Mesendoderm (in vitro differentiated cells): ENCODE data around the gene THSD8.

Experiments
- DNase-seq: peaks from one replicate; pipeline ENCODE4 v3.0.0; 2013
- H2AK5ac ChIP-seq: 2 replicates; pipeline ENCODE4 v1.6.1; 2013; ENCODE audit warnings: low read length, inconsistent platforms
- H2BK120ac ChIP-seq: 2 replicates; pipeline ENCODE4 v1.6.1; 2013; ENCODE audit warnings: low read depth, mild to moderate bottlenecking, low read length, moderate library complexity, mixed read lengths
- H2BK15ac ChIP-seq: replicated peaks from 2 replicates; pipeline ENCODE4 v1.6.1; 2013; ENCODE audit warnings: low read depth, mild to moderate bottlenecking, moderate library complexity
- H2BK5ac ChIP-seq: 2 replicates; pipeline ENCODE4 v1.6.1; 2013; ENCODE audit warnings: low read length, inconsistent platforms
- H3K18ac ChIP-seq: 2 replicates; pipeline ENCODE4 v1.6.1; 2013; ENCODE audit warnings: mild to moderate bottlenecking, low read length, mixed read lengths
- H3K23ac ChIP-seq: one replicate; pipeline ENCODE4 v1.6.1; 2013; ENCODE audit warnings: low read length
- H3K27ac ChIP-seq: 2 replicates; pipeline ENCODE4 v1.5.1; 2013; ENCODE audit warnings: low read depth, mild to moderate bottlenecking, inconsistent platforms, low read length, moderate library complexity
- H3K27me3 ChIP-seq: 2 replicates; pipeline ENCODE4 v1.6.1; 2013; ENCODE audit warnings: low read length, control low read depth, mild to moderate bottlenecking, inconsistent platforms; ENCODE audit not compliant: insufficient read depth, poor library complexity
- H3K36me3 ChIP-seq: 2 replicates; pipeline ENCODE4 v1.6.1; 2013; ENCODE audit warnings: low read length, inconsistent platforms; ENCODE audit not compliant: control insufficient read depth, insufficient read depth
- H3K4ac ChIP-seq: one replicate; pipeline ENCODE4 v1.6.1; 2013; ENCODE audit warnings: low read depth, mild to moderate bottlenecking, low read length, moderate library complexity
- H3K4me1 ChIP-seq: 2 replicates; pipeline ENCODE4 v1.6.1; 2013; ENCODE audit warnings: low read depth, low read length, inconsistent platforms; ENCODE audit not compliant: control insufficient read depth
- H3K4me2 ChIP-seq: 2 replicates; pipeline ENCODE4 v1.6.1; 2013; ENCODE audit warnings: low read length
- H3K4me3 ChIP-seq: 2 replicates; pipeline ENCODE4 v1.5.1; 2013; ENCODE audit warnings: mild to moderate bottlenecking, low read length
- H3K56ac ChIP-seq: one replicate; pipeline ENCODE4 v1.6.1; 2013; ENCODE audit warnings: low read length
- H3K79me1 ChIP-seq: 2 replicates; pipeline ENCODE4 v1.6.1; 2013; ENCODE audit warnings: low read length, inconsistent platforms
- H3K79me2 ChIP-seq: 2 replicates; pipeline ENCODE4 v1.6.1; 2013; ENCODE audit warnings: mild to moderate bottlenecking, low read length; ENCODE audit not compliant: control insufficient read depth, insufficient read depth
- H3K9ac ChIP-seq: 2 replicates; pipeline ENCODE4 v1.6.1; 2013; ENCODE audit warnings: low read length, inconsistent platforms
- H4K5ac ChIP-seq: one replicate; pipeline ENCODE4 v1.6.1; 2013; ENCODE audit warnings: low read length
- H4K8ac ChIP-seq: one replicate; pipeline ENCODE4 v1.6.1; 2013; ENCODE audit warnings: low read depth, mild to moderate bottlenecking, control low read depth, low read length, moderate library complexity
- WGBS: extraction: QIAGEN DNeasy Blood & Tissue Kit; methylation state at CpG from one replicate; pipeline ENCODE4 v1.1.7; 2013; ENCODE audit warnings: low lambda C conversion rate, missing lambda C conversion rate; ENCODE audit not compliant: insufficient coverage; ENCODE audit errors: extremely low coverage; 5-methylcytosine and 5-hydroxymethylcytosine counted together

Gene THSD8

DNA sequence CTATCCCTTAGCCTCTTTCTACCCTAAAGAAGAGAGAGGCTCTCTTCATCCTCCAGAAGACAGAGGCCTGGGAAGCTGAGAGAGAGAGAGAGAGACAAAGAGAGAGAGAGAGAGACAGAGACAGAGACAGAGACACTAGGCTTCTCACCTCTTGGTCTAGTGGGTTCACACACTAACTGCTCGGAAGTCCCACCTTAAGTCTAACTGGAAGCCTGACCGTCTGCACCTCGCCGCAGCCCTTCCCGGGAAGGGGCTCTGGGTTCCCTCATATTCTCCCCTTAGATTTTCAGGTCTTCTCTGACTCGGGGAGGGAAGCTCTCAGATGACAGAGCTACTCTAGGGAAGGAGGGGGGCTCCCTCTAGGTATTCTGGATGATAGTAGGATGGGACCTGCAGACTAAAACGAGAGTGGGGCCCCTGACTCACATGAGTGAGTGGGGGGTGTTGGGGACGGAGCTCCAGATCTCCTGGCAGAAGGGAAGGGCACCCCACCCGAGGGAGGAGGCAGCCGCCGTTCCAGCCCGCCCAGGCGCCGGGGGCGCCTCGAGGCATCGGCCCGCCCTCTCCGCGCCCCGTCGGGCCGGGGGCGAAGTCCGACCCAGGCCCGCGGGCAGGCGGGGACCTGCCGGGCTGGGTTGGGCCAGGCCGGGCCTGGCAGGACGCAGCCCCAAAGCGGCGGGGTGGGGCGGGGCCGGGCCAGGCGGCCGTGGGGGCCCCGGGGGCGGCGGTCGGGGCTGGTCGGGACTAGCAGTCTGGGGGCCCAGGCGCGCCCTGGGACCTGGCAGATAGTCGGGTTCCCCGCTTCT is 12.6 kb upstream of the THSD8 start:
- peak overlapping the region; percentile 15 for H3K27ac ChIP-seq
- H4K8ac ChIP-seq, result no peak overlapping the region

DNA sequence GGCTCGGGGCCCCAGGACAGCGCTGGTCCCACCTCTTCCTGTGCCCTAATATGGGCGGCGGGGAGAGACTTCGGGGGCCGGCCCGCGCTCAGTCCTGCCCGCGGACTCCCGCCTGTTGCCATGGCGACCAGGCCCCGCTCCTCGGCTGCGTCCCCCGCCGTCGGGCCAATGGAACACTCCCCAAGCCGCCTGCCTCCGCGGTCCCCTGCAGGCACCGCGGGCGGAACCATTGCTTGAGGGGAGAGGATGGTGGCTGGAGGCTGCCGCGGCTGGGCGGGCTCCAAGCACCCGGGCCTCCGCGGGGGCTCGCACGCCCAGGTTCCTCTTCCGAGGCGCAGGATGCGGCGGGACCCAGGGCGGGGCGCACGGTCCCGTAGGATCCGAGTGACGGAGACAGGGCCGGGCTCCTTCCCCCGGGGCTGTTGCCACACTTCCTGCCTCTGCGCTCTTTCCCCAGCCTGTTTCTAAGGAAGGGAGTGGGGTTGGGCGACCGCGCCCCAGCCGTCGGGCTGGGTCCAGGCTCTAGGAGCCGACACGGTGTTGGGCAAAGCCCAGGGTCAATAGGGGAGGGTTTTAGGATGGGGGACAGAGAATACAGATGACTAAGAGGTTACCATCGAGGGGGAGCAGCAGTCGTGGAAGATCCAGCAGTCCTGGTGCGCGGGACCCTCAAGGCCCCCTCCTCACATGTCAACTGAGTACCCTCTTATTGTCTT is 11.8 kb upstream of the THSD8 start:
- Histone ChIP-seq H3K18ac (peak overlapping the region; percentile 94), H3K79me2 (peaks cover 1% of the 10 kb centered on the region), H2AK5ac (no peak overlapping the region), H3K27ac (peak overlapping the region; percentile 69), H3K4me3 (no peak overlapping the region), H2BK5ac (no peak overlapping the region), H3K56ac (peak overlapping the region; percentile 84), H3K4me1 (peaks cover 17% of the 10 kb centered on the region), H3K4ac (peak overlapping the region; percentile 64), H3K23ac (peak overlapping the region; percentile 24), H3K27me3 (no peaks in the 10 kb centered on the region), H2BK120ac (no peak overlapping the region), H4K8ac (no peak overlapping the region), H3K36me3 (no peaks in the 10 kb centered on the region), H3K4me2 (peak overlapping the region; percentile 67), H3K9ac (peak overlapping the region; percentile 73), H2BK15ac (no peak overlapping the region), H3K79me1 (peaks cover 2% of the 10 kb centered on the region), H4K5ac (no peak overlapping the region)
- peak; percentile 98 for DNase-seq
- no CpG with 5 or more reads among the region's 56 CpGs for WGBS

More for the DNA sequence above, 12.6 kb upstream of the THSD8 start:
- H3K23ac ChIP-seq, result no peak overlapping the region
- peaks cover 1% of the 10 kb centered on the region for H3K79me2 ChIP-seq
- no peak overlapping the region for H3K4me3 ChIP-seq
- peak overlapping the region; percentile 5 for H2BK5ac ChIP-seq
- H3K4me1 ChIP-seq, result peaks cover 17% of the 10 kb centered on the region
- DNase-seq, result peak; percentile 58
- peak overlapping the region; percentile 94 for H3K18ac ChIP-seq
- H3K36me3 ChIP-seq, result no peaks in the 10 kb centered on the region
- H3K9ac ChIP-seq, result peak overlapping the region; percentile 71
- H2BK120ac ChIP-seq, result peak overlapping the region; percentile 55
- H3K27me3 ChIP-seq, result no peaks in the 10 kb centered on the region
- peaks cover 2% of the 10 kb centered on the region for H3K79me1 ChIP-seq
- H2BK15ac ChIP-seq, result no peak overlapping the region
- WGBS, result no CpG with 5 or more reads among the region's 46 CpGs
- peak overlapping the region; percentile 64 for H3K4ac ChIP-seq
- no peak overlapping the region for H4K5ac ChIP-seq
- H3K4me2 ChIP-seq, result peak overlapping the region; percentile 37
- H3K56ac ChIP-seq, result peak overlapping the region; percentile 84
- no peak overlapping the region for H2AK5ac ChIP-seq

DNA sequence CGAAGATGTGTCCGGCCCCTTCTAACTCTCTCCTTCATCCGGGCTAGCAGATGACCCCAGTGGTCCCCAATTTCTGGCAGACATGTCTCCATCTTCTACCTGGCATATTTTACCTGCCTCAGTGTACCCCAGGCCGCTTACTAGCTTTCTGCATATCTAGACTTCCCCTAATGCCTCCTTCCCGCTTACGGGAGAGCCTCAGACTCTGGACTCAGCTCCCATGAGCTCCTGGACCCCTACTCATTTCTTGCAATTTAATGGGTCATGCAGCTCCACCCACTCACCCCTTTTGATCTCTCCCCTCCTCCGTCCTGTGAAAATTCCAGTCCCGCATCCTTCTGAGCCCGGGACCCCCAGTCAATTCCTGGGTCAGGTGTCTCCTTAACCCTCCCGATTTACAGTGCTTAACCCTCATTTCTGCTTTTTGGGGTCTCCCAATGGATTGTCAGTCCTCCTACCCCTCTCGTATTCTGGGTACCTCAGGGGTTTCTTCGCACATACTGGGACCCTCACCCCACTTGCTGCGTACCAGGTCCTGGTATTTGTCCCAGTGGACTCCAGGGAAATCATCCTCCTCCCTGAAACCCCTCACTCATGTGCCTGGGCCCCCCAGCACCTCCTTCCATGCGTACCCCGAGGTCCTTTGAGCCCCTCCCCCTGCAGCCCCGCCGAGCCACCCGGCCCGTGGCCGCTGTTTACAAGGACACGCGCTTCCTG is 11.1 kb upstream of the THSD8 start:
- DNase-seq, result no peak
- no peak overlapping the region for H4K8ac ChIP-seq

DNA sequence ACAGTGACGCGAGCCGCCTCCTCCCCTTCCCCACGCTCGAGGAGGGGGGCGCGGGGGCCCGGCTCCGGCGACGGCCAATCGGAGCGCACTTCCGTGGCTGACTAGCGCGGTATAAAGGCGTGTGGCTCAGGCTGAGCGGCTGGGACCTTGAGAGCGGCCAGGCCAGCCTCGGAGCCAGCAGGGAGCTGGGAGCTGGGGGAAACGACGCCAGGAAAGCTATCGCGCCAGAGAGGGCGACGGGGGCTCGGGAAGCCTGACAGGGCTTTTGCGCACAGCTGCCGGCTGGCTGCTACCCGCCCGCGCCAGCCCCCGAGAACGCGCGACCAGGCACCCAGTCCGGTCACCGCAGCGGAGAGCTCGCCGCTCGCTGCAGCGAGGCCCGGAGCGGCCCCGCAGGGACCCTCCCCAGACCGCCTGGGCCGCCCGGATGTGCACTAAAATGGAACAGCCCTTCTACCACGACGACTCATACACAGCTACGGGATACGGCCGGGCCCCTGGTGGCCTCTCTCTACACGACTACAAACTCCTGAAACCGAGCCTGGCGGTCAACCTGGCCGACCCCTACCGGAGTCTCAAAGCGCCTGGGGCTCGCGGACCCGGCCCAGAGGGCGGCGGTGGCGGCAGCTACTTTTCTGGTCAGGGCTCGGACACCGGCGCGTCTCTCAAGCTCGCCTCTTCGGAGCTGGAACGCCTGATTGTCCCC is 10.4 kb upstream of the THSD8 start, which contains the start of gene JUNB:
Gene JUNB, plus strand, starts transcription at position 142 of the 706 bp plus-strand sequence. Its CDS starts 286 bp downstream, at position 428.
- peak within 1 kb of the TSS; percentile 30 for H3K18ac ChIP-seq
- no peak within 1 kb of the TSS for H4K8ac ChIP-seq
- H3K79me2 ChIP-seq, result peaks cover 1% of the 10 kb centered on the region
- peak within 1 kb of the TSS; percentile 69 for H3K27ac ChIP-seq
- H2BK5ac ChIP-seq, result no peak within 1 kb of the TSS
- H3K27me3 ChIP-seq, result no peaks in the 10 kb centered on the region
- DNase-seq, result peak; percentile 93
- peaks cover 20% of the 10 kb centered on the region for H3K4me1 ChIP-seq
- H3K4me2 ChIP-seq, result peak within 1 kb of the TSS; percentile 97
- no peaks in the 10 kb centered on the region for H3K36me3 ChIP-seq
- no peak within 1 kb of the TSS for H2AK5ac ChIP-seq
- peak within 1 kb of the TSS; percentile 86 for H3K9ac ChIP-seq
- H4K5ac ChIP-seq, result no peak within 1 kb of the TSS
- peak within 1 kb of the TSS; percentile 80 for H3K23ac ChIP-seq
- no peak within 1 kb of the TSS for H3K4ac ChIP-seq
- no peak within 1 kb of the TSS for H2BK15ac ChIP-seq
- WGBS, result no CpG with 5 or more reads among the region's 73 CpGs
- peak within 1 kb of the TSS; percentile 93 for H3K56ac ChIP-seq
- H3K4me3 ChIP-seq, result peak within 1 kb of the TSS; percentile 56
- H2BK120ac ChIP-seq, result no peak within 1 kb of the TSS
- peaks cover 2% of the 10 kb centered on the region for H3K79me1 ChIP-seq

More for the DNA sequence above, 11.1 kb upstream of the THSD8 start:
- Histone ChIP-seq H3K4me1 (peaks cover 17% of the 10 kb centered on the region), H4K5ac (no peak overlapping the region), H3K27me3 (no peaks in the 10 kb centered on the region), H3K9ac (peak overlapping the region; percentile 73), H2BK15ac (no peak overlapping the region), H3K79me1 (peaks cover 2% of the 10 kb centered on the region), H3K4me2 (peak overlapping the region; percentile 67), H3K79me2 (peaks cover 1% of the 10 kb centered on the region), H3K27ac (peak overlapping the region; percentile 69), H3K36me3 (no peaks in the 10 kb centered on the region), H3K4ac (no peak overlapping the region), H2BK120ac (no peak overlapping the region), H3K18ac (no peak overlapping the region), H3K56ac (peak overlapping the region; percentile 84), H3K23ac (peak overlapping the region; percentile 24), H2AK5ac (no peak overlapping the region), H2BK5ac (no peak overlapping the region), H3K4me3 (no peak overlapping the region)
- WGBS, result no CpG with 5 or more reads among the region's 22 CpGs
